Measurements from ENCODE around the gene FAM120B. TPM values are rescaled to one million over a fixed set of nuclear protein-coding genes. Genes with fewer than 3 reads are reported as not detected.

Gene FAM120B
- total RNA-seq, 1 experiment from 2014 or later = 25.2 TPM

DNA sequence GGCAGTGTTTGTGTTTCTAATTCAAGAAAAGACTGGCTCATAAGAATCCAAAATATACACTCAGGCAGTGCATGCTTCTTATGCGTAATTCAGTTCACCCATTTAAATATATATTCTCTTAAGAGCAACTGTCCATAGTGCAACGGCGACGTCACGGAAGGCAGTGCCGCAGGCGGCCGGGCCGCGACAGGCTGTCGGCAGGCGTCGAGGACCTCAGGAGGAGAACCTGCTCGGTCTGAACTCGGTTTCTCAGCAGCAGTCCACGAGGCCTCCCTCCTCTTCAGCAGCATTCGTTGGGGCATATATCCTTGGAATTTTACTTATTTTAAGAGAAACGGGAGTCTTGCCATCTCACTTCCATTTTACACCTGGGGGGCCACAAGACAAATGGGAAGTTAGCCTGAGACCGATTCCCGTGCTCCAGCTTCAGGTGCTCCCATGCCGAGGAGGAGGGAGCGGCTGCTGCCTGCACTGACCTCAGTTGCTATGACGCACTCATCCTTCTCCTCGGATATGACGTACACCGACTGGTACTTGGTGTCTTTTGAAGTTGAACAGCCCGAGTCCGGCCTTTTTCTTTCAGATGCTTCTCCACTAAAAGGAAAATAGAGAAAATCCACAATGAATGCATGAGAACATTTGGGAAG lies 23.9 kb upstream of the FAM120B start:
- no peaks in the 10 kb centered on the region for H3K9me2 ChIP-seq (ENCODE audit: insufficient read depth)
- ATAC-seq (no peak), DNase-seq (ENCODE audit: low read depth, low spot score) (no peak)
- H3K9ac ChIP-seq (ENCODE audit: low read length) = no peak overlapping the region
- H3K79me2 ChIP-seq (ENCODE audit: insufficient read depth, low read length) = no peaks in the 10 kb centered on the region
- H3K4me2 ChIP-seq (ENCODE audit: low read length) = no peak overlapping the region
- RAD21 ChIA-PET (ENCODE audit: low non-redundant PET in 1 of 2, low total read pairs in 2 of 2, uncharacterized antibody in 2 of 2, unreplicated experiment in 2 of 2) = no interaction called here
- H3K9me3 ChIP-seq (ENCODE audit: control insufficient read depth in 1 of 2, insufficient read depth in 1 of 2, low read depth in 1 of 2, low read length in 2 of 2) = no peaks in the 10 kb centered on the region
- TF ChIP-seq POLR2AphosphoS5 (IDR thresholded peaks at IDR 0.05; ENCODE audit: low read depth, low read length) (no peak), CBX3 (IDR thresholded peaks at IDR 0.05; ENCODE audit: low read depth) (no peak), SRF (IDR thresholded peaks at IDR 0.05; ENCODE audit: low read depth) (no peak), CEBPB (IDR thresholded peaks at IDR 0.05; ENCODE audit: low read depth) (no peak), ZNF274 (IDR thresholded peaks at IDR 0.05; ENCODE audit: low read depth, low read length) (no peak), FOSL1 (IDR thresholded peaks at IDR 0.05; ENCODE audit: low read depth) (no peak), SP1 (IDR thresholded peaks at IDR 0.05; ENCODE audit: low read depth) (no peak), ZFX (IDR thresholded peaks at IDR 0.05) (no peak), ELF1 (IDR thresholded peaks at IDR 0.05; ENCODE audit: borderline replicate concordance, low read depth) (no peak), REST (IDR thresholded peaks at IDR 0.05; ENCODE audit: low read depth) (no peak), RAD21 (IDR thresholded peaks at IDR 0.05; ENCODE audit: low read depth) (no peak), EZH2 (IDR thresholded peaks at IDR 0.05) (no peak), EZH2phosphoT487 (IDR thresholded peaks at IDR 0.05; ENCODE audit: borderline replicate concordance) (no peak), MAX (IDR thresholded peaks at IDR 0.05) (no peak), YY1 (IDR thresholded peaks at IDR 0.05; ENCODE audit: extremely low read depth, insufficient replicate concordance, low read depth, low read length) (no peak), TCF7L2 (IDR thresholded peaks at IDR 0.05; ENCODE audit: borderline replicate concordance, extremely low read depth, insufficient read depth, insufficient read length) (no peak)
- H3K27ac ChIP-seq (ENCODE audit: low read depth, low read length) = no peak overlapping the region
- CTCF ChIA-PET = no interaction called here
- POLR2A ChIA-PET = no interaction called here
- BruUV-seq (replicated peaks) = no TSS peak
- no peak overlapping the region for H3K4me3 ChIP-seq (replicated peaks in 1 of 2; ENCODE audit: low read depth in 1 of 2, low read length in 2 of 2)
- intact Hi-C loops (cut with micrococcal nuclease) = no loop called here
- no peaks in the 10 kb centered on the region for H3K27me3 ChIP-seq (ENCODE audit: insufficient read depth, low read length)
- peaks cover 0 to 11% of the 10 kb centered on the region in 2 experiments; a peak in 3 of 4 replicates for H3K4me1 ChIP-seq (ENCODE audit: control insufficient read depth in 1 of 2, insufficient read depth in 2 of 2, low read length in 2 of 2)
- H3K36me3 ChIP-seq (ENCODE audit: control insufficient read depth in 1 of 2, insufficient read depth in 2 of 2, low read length in 2 of 2) = no peaks in the 10 kb centered on the region; a peak in 1 of 4 replicates
- H4K20me1 ChIP-seq (ENCODE audit: insufficient read depth) = no peaks in the 10 kb centered on the region
- H2AFZ ChIP-seq (ENCODE audit: low read depth, low read length, poor library complexity, severe bottlenecking) = no peak overlapping the region

Data from HCT116 (cell line).